ENCODE data around the gene FKBP15.
"Not testable (repeated sequence)": the region's sequence is repeated elsewhere in the genome, so short reads cannot be mapped to it uniquely, and the experiment has no call there.

Gene FKBP15

DNA sequence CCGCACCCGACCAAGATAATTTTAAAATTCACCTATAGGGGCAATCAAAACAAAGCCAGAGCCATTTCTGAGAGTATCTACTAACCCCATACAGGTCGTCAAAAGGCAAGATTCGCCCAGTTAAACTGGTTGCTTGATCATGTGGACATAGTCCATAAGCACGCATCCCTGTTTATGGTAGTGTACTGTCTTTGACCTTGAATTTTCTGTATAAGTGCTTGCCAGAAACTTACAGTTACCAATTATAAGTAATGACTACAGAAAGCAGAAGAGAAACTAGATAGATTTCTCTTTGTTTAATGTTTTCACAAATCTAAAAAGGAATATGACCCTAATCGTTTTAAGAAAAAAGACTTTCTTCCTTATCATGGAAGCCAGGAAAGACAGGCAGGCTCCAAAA, 25.9 kb upstream of the FKBP15 start:
- H3K4me1 Mint-ChIP-seq (ENCODE audit: low read depth), result no peaks in the 10 kb centered on the region
- no peaks in the 10 kb centered on the region for H3K27me3 Mint-ChIP-seq (ENCODE audit: low read depth)
- peaks cover 6% of the 10 kb centered on the region for H3K9me3 Mint-ChIP-seq
- peaks cover 4% of the 10 kb centered on the region for H3K36me3 Mint-ChIP-seq (ENCODE audit: low read depth)
- H3K27ac Mint-ChIP-seq, result no peak overlapping the region
- H3K4me3 Mint-ChIP-seq, result no peak overlapping the region

DNA sequence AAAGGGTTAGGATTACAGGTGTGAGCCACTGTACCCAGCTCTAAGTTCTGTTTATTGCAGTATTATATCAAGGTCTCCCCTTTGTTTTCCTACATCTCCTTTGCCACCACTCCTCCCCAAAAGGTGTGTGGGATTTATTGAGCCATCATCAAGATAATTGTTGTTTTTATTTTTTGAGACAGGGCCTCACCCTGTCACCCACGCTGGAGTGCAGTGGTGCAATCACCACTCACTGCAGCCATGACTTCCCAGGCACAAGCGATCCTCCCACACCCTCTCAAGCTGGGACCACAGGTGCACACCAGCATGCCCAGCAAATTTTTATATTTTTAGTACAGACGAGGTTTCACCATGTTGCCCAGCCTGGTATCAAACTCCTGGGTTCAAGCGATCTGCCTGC, 24.8 kb upstream of the FKBP15 start:
- Mint-ChIP-seq H3K27me3 (ENCODE audit: low read depth) (no peaks in the 10 kb centered on the region), H3K36me3 (ENCODE audit: low read depth) (peaks cover 4% of the 10 kb centered on the region), H3K27ac (no peak overlapping the region), H3K4me3 (no peak overlapping the region), H3K4me1 (ENCODE audit: low read depth) (no peaks in the 10 kb centered on the region), H3K9me3 (peaks cover 6% of the 10 kb centered on the region)

DNA sequence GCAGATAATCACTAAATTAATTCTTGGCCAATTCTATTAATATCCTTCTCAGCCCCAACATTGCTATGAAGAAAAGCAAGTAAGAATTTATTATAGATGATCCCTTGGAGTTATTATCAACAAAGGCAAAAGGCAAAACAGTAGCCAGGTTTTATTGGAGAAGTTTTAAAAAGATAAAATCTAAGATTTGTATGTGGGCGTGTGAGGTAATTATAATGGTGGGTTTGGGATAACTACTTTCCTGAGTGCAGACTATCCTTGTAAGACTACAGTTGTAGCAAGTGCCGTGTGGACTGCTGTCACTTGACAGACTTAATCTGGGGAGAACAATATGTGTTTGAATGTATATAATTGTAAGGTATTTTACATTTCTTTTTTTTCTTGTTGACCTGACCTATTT, 23.5 kb upstream of the FKBP15 start:
- Mint-ChIP-seq H3K4me3 (no peak overlapping the region), H3K27me3 (ENCODE audit: low read depth) (no peaks in the 10 kb centered on the region), H3K4me1 (ENCODE audit: low read depth) (no peaks in the 10 kb centered on the region), H3K36me3 (ENCODE audit: low read depth) (peaks cover 6% of the 10 kb centered on the region), H3K27ac (no peak overlapping the region), H3K9me3 (peaks cover 3% of the 10 kb centered on the region)

DNA sequence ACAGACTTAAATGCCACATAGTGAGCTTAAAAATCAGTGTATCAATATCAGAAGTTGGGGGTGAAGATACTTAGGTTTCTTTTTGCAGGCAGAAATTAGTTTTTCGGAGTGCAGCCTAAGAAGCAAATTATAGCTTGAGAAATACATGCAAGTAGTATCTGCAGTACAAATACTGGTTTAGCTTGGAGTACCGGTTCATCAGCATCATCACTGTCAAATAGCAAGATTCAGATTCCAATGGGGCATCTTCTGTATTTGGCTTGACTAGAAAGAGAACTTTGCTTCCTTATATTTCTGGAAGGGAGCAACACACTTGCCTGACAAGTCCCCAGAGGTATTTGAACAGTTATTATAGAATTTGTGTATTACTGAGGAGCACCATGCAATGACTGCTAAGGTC, 20.1 kb upstream of the FKBP15 start:
- no peaks in the 10 kb centered on the region for H3K27me3 Mint-ChIP-seq (ENCODE audit: low read depth)
- no peak overlapping the region for H3K4me3 Mint-ChIP-seq
- no peak overlapping the region for H3K27ac Mint-ChIP-seq
- no peaks in the 10 kb centered on the region for H3K9me3 Mint-ChIP-seq
- peaks cover 2% of the 10 kb centered on the region for H3K36me3 Mint-ChIP-seq (ENCODE audit: low read depth)
- H3K4me1 Mint-ChIP-seq (ENCODE audit: low read depth), result peaks cover 10% of the 10 kb centered on the region

DNA sequence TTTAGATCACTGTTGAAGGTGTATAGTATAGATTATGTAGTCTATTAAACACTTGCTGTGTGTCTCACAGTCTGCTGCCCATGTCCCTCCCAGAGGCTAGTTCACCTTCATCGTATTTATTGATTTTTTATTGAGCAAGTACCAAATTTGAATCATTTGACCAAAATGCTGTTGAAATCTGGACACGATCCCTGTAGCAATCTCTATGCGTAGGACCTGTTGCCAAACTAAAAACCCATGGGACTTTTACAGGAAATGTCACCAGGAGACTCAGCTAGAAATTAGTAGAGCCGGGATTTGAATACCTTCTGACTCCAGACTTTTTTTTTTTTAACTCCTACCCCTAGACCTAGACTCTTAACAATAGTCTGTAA, 17.8 kb upstream of the FKBP15 start:
- Mint-ChIP-seq H3K4me3 (no peak overlapping the region), H3K27me3 (ENCODE audit: low read depth) (no peaks in the 10 kb centered on the region), H3K36me3 (ENCODE audit: low read depth) (peaks cover 2% of the 10 kb centered on the region)

DNA sequence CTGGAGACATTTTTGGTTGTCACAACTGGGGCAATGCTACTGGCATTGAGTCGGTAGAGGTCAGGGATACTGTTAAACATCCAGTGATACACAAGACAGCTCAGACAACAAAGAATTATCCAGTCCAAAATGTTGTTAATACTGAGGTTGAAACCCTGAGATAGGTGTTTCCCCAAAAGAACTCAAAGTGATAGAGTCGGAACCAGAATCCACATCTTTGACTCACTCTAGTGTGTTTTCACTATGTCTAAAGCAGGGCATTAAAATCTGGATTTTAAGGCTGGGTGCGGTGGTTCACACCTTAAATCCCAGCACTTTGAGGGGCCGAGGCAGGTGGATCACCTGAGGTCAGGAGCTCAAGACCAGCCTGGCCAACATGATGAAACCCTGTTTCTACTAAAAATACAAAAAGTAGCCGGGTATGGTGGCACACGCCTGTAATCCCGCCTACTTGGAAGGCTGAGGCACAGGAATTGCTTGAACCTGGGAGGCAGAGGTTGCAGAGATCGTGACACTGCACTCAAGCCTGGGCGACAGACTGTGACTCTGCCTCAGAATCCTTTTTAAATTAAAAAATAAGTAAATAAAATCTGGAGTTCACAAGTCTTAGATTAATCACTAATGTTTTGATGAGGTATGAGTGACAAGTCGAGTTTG, 17.3 kb upstream of the FKBP15 start:
- Mint-ChIP-seq H3K36me3 (ENCODE audit: low read depth) (peaks cover 2% of the 10 kb centered on the region), H3K9me3 (no peaks in the 10 kb centered on the region), H3K4me1 (ENCODE audit: low read depth) (peaks cover 13% of the 10 kb centered on the region), H3K27me3 (ENCODE audit: low read depth) (no peaks in the 10 kb centered on the region), H3K4me3 (no peak overlapping the region), H3K27ac (no peak overlapping the region)

More for the DNA sequence above, 17.8 kb upstream of the FKBP15 start:
- H3K27ac Mint-ChIP-seq, result no peak overlapping the region
- peaks cover 11% of the 10 kb centered on the region for H3K4me1 Mint-ChIP-seq (ENCODE audit: low read depth)
- H3K9me3 Mint-ChIP-seq, result no peaks in the 10 kb centered on the region

DNA sequence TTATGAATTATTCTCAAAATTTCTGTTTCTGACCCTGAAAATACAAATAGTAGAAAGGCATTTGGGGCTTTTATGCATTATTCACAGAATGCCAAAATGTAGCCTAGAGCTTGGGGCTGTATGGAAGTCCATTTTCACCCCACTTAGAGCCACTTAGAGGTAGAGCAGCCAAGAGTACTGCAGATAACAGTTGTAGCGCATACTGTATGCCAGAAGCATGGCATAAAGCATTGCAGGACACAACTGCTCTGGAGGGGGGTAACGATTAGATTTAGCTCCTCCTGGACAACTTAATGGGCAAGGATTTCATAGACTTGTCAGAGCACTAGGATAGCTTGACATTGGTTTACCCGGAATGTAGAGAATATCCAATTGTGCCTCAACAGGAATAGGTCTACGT, 15.9 kb upstream of the FKBP15 start:
- Mint-ChIP-seq H3K9me3 (no peaks in the 10 kb centered on the region), H3K4me3 (no peak overlapping the region), H3K27me3 (ENCODE audit: low read depth) (no peaks in the 10 kb centered on the region), H3K36me3 (ENCODE audit: low read depth) (peaks cover 2% of the 10 kb centered on the region), H3K27ac (no peak overlapping the region), H3K4me1 (ENCODE audit: low read depth) (peaks cover 22% of the 10 kb centered on the region)

DNA sequence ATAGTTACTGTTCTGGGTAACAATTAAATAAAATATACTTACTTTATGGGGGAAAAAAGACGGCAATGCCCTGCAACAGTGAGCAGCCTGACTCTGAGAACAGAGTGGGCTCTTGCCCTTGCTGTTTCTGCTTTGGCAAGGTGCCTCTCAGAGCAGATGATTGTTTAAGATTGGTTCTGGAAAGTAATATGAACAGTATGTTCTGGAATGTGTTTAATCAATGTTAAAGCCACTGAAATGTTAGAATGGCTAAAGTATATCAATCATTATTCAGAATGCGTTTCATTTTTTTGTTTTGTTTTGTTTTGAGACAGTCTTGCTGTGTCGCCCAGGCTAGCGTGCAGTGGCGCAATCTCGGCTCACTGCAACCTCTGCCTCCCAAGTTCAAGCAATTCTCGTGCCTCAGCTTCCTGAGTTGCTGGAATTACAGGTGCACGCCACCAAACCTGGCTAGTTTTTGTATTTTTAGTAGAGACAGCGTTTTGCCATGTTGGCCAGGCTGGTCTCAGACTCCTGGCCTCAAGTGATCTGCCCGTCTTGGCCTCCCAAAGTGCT, 14.7 kb upstream of the FKBP15 start:
- not testable (repeated sequence) for H3K9me3 Mint-ChIP-seq; H3K4me3 Mint-ChIP-seq; H3K27ac Mint-ChIP-seq; H3K27me3 Mint-ChIP-seq (ENCODE audit: low read depth); H3K36me3 Mint-ChIP-seq (ENCODE audit: low read depth)
- H3K4me1 Mint-ChIP-seq (ENCODE audit: low read depth), result peaks cover 23% of the 10 kb centered on the region

DNA sequence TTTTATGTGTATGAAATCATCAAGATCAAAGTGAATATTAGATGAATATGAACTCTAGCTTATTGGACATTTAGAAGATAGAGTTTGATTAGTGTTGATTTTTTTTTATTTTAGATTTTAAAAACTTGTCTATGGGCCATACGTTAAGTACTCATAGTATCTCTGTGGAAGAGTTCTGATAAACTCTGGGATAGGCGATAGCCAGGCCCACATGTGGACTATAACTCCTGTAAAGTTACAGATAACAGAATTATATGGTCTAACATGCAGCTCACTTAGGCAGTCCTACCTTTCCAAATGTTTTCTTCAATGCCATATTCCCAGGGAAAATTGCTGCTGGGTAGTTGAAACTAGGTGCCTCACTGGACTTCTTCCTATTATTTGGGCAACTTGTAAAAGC, 10.6 kb upstream of the FKBP15 start:
- Mint-ChIP-seq H3K27me3 (ENCODE audit: low read depth) (no peaks in the 10 kb centered on the region), H3K4me1 (ENCODE audit: low read depth) (peaks cover 21% of the 10 kb centered on the region), H3K36me3 (ENCODE audit: low read depth) (no peaks in the 10 kb centered on the region), H3K27ac (no peak overlapping the region), H3K9me3 (no peaks in the 10 kb centered on the region), H3K4me3 (no peak overlapping the region)

DNA sequence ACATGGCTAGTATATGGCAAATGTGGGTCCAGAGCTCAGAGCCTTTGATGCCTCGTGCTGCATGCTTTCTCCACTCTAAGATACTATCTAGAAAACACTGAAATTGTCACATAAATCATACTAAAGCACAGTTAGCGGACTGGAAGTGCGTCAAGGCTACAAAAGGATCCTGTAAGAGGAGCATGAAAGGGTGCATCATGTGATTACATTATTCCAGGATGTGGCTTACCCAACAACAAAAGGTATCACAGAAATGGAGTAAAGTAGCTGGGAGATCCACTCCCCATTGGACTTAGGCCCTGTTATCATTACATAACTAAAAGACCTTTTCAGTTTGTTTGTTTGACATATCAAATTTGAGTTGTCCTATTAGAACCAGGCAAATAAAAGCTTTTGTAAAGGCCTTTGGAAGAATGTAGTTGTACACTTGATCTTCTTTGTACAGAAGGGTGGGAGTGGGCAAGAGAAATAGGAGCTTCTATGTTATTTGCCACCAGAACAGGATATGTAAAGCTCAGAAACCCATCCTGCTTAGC, 7.1 kb upstream of the FKBP15 start:
- Mint-ChIP-seq H3K36me3 (ENCODE audit: low read depth) (peaks cover 3% of the 10 kb centered on the region), H3K27ac (no peak overlapping the region), H3K4me1 (ENCODE audit: low read depth) (peaks cover 16% of the 10 kb centered on the region), H3K9me3 (no peaks in the 10 kb centered on the region), H3K27me3 (ENCODE audit: low read depth) (no peaks in the 10 kb centered on the region), H3K4me3 (no peak overlapping the region)

DNA sequence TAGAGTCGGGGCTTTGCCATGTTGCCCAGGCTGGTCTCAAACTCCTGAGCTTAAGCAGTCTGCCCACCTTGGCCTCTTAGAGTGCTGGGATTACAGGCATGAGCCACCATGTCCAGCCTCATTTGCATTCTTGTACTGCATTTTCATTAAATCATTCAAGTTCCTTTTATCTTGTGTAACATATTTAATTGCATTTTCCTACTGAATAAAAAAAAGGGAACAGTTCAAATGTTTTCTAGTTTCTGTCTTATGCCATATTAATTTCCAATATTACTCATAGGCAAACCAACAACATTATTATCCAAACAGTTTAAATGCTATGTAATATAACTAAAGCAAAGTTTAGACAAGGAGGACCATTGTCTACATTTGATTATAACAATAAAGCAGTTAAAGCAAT, 6.4 kb upstream of the FKBP15 start:
- no peaks in the 10 kb centered on the region for H3K27me3 Mint-ChIP-seq (ENCODE audit: low read depth)
- peaks cover 16% of the 10 kb centered on the region for H3K4me1 Mint-ChIP-seq (ENCODE audit: low read depth)
- H3K36me3 Mint-ChIP-seq (ENCODE audit: low read depth), result peaks cover 3% of the 10 kb centered on the region
- H3K27ac Mint-ChIP-seq, result no peak overlapping the region
- H3K4me3 Mint-ChIP-seq, result no peak overlapping the region
- no peaks in the 10 kb centered on the region for H3K9me3 Mint-ChIP-seq

DNA sequence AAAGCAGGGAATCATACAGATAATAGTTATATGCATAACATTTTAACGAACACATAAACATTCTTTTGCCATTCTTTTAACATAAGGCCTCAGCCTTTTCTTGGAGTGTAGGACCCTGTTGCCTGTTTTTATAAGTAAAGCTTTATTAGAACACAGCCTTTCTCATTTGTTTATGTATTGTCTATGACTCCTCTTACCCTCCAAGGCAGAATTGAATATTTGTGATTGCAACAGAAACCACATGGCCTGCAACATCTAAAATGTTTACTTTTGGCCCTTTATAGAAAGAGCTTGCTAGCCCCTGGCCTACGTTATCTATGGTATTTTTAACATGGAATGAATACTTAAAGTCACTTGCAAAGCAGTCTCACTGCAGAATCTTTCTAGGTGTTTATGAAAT, 2.9 kb upstream of the FKBP15 start:
- Mint-ChIP-seq H3K4me1 (ENCODE audit: low read depth) (peaks cover 33% of the 10 kb centered on the region), H3K4me3 (no peak overlapping the region), H3K36me3 (ENCODE audit: low read depth) (peaks cover 3% of the 10 kb centered on the region), H3K27ac (no peak overlapping the region), H3K27me3 (ENCODE audit: low read depth) (no peaks in the 10 kb centered on the region), H3K9me3 (no peaks in the 10 kb centered on the region)

DNA sequence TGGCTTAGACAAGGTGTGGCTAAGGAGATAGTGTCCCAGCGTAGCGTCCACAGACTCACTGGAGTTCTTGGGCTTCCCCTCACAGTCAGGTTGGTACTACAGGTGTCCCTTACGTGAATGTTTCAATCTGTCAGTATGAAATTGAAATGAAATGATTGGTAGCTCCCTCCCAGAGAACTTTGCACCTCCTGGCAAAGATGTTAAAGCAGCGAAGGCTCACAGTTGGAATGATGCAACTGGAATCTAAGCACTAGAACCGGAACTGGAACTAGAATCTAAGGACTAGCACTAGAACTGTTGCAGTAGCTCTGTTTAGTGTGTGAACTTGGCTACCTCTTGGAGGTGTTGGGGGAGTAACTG, 1.4 kb upstream of the FKBP15 start:
- no peaks in the 10 kb centered on the region for H3K27me3 Mint-ChIP-seq (ENCODE audit: low read depth)
- H3K4me1 Mint-ChIP-seq (ENCODE audit: low read depth), result peaks cover 34% of the 10 kb centered on the region
- H3K4me3 Mint-ChIP-seq, result peak overlapping the region; percentile 95
- H3K27ac Mint-ChIP-seq, result peak overlapping the region; percentile 62
- H3K9me3 Mint-ChIP-seq, result no peaks in the 10 kb centered on the region
- H3K36me3 Mint-ChIP-seq (ENCODE audit: low read depth), result peaks cover 4% of the 10 kb centered on the region

DNA sequence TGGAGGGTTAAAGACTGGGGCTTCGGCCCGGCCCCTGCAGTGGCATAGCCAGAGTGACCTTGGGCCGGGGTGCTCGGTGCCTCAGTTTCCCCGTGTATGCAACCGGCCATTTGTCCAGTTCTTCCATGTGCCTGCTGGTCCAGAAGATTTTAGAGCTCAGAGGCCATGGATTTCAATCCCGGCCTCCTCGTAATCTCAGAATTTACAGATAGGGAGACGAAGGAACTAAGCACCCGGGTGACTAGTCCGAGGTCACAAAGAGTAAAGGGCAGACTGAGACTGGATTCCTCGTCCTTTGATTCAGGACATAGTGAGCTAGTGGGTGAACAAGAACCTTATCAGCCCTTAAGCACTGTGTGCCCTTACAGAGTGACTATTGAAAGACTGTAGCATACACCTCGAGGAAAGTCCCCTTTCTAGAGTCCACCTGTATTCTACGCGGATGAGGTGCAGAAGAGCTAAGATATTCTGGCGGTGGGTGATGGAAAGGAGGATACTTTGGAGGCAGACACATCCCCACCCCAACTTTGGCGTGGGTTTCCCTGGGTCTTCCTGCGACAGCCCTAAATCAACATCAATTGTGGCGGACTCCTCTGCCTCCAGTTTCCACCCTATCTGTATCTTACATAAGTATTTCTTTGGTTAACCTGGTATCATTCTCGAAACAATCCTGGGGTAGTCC, 864 bp upstream of the FKBP15 start:
- H3K4me1 Mint-ChIP-seq (ENCODE audit: low read depth), result peaks cover 34% of the 10 kb centered on the region
- peak overlapping the region; percentile 80 for H3K27ac Mint-ChIP-seq
- no peaks in the 10 kb centered on the region for H3K9me3 Mint-ChIP-seq
- H3K4me3 Mint-ChIP-seq, result peak overlapping the region; percentile 95
- peaks cover 4% of the 10 kb centered on the region for H3K36me3 Mint-ChIP-seq (ENCODE audit: low read depth)
- H3K27me3 Mint-ChIP-seq (ENCODE audit: low read depth), result no peaks in the 10 kb centered on the region

DNA sequence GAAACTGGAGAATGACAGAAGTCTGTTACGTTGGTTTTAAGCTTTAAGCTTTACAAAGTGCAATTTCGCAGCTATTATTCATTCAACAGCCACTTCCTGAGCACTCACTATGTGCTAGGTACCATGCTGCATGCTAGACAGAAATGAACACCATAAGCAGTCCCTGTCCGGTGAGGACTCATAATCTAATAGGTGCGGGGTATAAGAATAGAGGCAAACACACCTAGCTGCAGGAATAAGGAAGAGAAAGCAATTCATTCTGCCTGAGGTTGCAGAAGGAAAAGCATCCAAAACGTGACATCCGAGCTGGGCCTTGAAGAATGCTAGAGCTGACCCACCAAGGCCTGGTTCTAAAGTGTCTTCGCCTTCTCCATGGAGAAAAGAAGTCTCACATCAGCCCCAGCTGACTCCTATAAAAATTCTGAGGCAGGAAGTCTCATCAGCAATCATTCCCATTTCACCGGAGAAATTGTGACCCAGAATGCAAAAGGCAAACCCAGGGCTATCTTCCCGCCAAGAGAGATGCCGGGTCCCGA, 542 bp downstream of the FKBP15 start:
- no peaks in the 10 kb centered on the region for H3K27me3 Mint-ChIP-seq (ENCODE audit: low read depth)
- H3K4me3 Mint-ChIP-seq, result peak overlapping the region; percentile 95
- H3K9me3 Mint-ChIP-seq, result no peaks in the 10 kb centered on the region
- H3K4me1 Mint-ChIP-seq (ENCODE audit: low read depth), result peaks cover 35% of the 10 kb centered on the region
- peak overlapping the region; percentile 80 for H3K27ac Mint-ChIP-seq
- H3K36me3 Mint-ChIP-seq (ENCODE audit: low read depth), result peaks cover 9% of the 10 kb centered on the region
